Esophagus squamous epithelium (tissue), 5 donors: ENCODE data around the gene RETREG3. TPM values are rescaled to one million over a fixed set of nuclear protein-coding genes. Genes with fewer than 3 reads are reported as not detected.
"Not testable (repeated sequence)": the region's sequence is repeated elsewhere in the genome, so short reads cannot be mapped to it uniquely, and the experiment has no call there.

Source experiments
- DNase-seq: peaks from one replicate; lab custom pipeline; 2025; lab: John Stamatoyannopoulos, UW
- H3K27ac ChIP-seq, 4 donors: fragments of 200-600 bp; sonication (generic); one replicate each; pipeline ENCODE4 v1.5.1; 2016 to 2019; ENCODE audit warnings: mild to moderate bottlenecking in 1 of 4
- H3K27me3 ChIP-seq, 4 donors: fragments of 200-600 bp; sonication (generic); 1 replicate in 3 of 4; 2 replicates in 1 of 4; pipeline versions ENCODE4 v1.5.1 to v1.6.0; 2017 to 2021; ENCODE audit warnings: antibody characterized with exemption in 1 of 4
- H3K36me3 ChIP-seq, 3 donors: fragments of 200-600 bp; sonication (generic); one replicate each; pipeline ENCODE4 v1.5.1; 2016 to 2019
- H3K4me1 ChIP-seq, 3 donors: fragments of 200-600 bp; sonication (generic); one replicate each; pipeline ENCODE4 v1.5.1; 2017 to 2019
- H3K4me3 ChIP-seq, 4 donors: fragments of 200-600 bp; sonication (generic); 1 replicate in 3 of 4; 2 replicates in 1 of 4; pipeline ENCODE4 v1.5.1; 2016 to 2019; ENCODE audit warnings: mild to moderate bottlenecking in 2 of 4, moderate library complexity in 1 of 4
- H3K9me3 ChIP-seq, 3 donors: fragments of 200-600 bp; sonication (generic); one replicate each; pipeline ENCODE4 v1.5.1; 2016 to 2019
- POLR2A ChIP-seq, 4 donors: fragments of 450-650 bp; IDR thresholded peaks; one replicate each; pipeline ENCODE4 v1.6.1; 2017; ENCODE audit warnings: antibody characterized with exemption in 4 of 4, mild to moderate bottlenecking in 4 of 4, moderate library complexity in 3 of 4
- WGBS, 2 donors: methylation state at CpG; one replicate each; pipeline ENCODE4 v1.1.5; 2018; 5-methylcytosine and 5-hydroxymethylcytosine counted together
- intact Hi-C: fragments of 100-400 bp; cut with DNase I; formaldehyde crosslinking; loops from one replicate; pipeline ENCODE4 v1.15.0; 2022
- total RNA-seq, 4 donors: library from RNA; depleted of rRNA; stranded (reverse); fragments of >200 nt; gene quantifications; one replicate each; pipeline ENCODE4 v1.1.0, GENCODE V29; 2016
- TF ChIP-seq, protein P1 (sequence below), 6 experiments: fragments of 450-650 bp in 4 of 6; fragments of 200-600 bp in 2 of 6; sonication (generic) in 2 of 6; IDR thresholded peaks; one replicate each; pipeline ENCODE4 v1.5.1; 2016 to 2019; ENCODE audit warnings: antibody characterized with exemption in 6 of 6, mild to moderate bottlenecking in 4 of 6, moderate library complexity in 4 of 6
- donor health status: DM: yes; HTN: yes; CAD: no.

RETREG3 gene
- total RNA-seq, 4 donors from 2014 or later = 35.7 to 59.6 (median 53.0) TPM

DNA sequence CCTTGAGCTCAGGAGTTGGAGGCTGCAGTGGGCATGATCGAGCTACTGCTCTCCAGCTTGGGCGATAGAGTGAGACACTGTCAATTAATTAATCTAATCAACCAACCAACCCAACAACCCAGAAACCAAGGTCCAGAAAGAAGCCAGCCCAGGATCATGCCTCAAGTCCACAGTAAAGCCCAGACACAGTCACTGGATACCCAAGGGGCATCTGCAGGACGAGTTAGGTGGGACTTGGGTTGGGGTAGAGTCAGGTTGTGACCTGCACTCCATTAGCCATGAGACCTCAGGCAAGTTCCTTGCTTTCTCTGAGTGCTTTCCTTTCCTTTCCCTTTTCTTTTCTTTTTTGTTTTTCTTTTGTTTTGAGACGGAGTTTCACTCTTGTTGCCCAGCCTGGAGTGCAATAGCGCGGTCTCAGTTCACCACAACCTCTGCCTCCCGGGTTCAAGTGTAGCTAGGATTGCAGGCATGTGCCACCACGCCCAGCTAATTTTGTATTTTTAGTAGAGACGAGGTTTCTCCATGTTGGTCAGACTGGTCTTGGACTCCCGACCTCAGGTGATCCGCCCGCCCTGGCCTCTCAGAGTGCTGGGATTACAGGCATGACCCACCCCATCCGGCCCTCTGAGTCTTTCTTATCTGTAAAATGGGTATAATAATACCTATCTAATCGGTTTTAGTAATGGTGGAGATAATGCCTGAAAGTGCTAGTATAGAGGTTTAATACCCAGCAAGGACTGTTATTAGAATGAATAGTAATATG lies 60.0 kb downstream of the RETREG3 start:
- intact Hi-C loops = no loop called here
- H3K27ac ChIP-seq = no peak overlapping the region
- H3K4me3 ChIP-seq = peak overlapping the region in 1 of 4 donors; percentile 65
- TF ChIP-seq, protein P1, sequence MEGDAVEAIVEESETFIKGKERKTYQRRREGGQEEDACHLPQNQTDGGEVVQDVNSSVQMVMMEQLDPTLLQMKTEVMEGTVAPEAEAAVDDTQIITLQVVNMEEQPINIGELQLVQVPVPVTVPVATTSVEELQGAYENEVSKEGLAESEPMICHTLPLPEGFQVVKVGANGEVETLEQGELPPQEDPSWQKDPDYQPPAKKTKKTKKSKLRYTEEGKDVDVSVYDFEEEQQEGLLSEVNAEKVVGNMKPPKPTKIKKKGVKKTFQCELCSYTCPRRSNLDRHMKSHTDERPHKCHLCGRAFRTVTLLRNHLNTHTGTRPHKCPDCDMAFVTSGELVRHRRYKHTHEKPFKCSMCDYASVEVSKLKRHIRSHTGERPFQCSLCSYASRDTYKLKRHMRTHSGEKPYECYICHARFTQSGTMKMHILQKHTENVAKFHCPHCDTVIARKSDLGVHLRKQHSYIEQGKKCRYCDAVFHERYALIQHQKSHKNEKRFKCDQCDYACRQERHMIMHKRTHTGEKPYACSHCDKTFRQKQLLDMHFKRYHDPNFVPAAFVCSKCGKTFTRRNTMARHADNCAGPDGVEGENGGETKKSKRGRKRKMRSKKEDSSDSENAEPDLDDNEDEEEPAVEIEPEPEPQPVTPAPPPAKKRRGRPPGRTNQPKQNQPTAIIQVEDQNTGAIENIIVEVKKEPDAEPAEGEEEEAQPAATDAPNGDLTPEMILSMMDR (IDR thresholded peaks at IDR 0.05) = no peak
- no peak for TF ChIP-seq POLR2A (IDR thresholded peaks at IDR 0.05)
- DNase-seq = no peak
- no peaks in the 10 kb centered on the region for H3K9me3 ChIP-seq
- H3K27me3 ChIP-seq = no peaks in the 10 kb centered on the region
- 55 to 57% methylated on average over 12 to 13 of the region's 14 CpGs for WGBS, 2 donors
- H3K36me3 ChIP-seq = peaks cover 0 to 13% (median 0%) of the 10 kb centered on the region in 3 donors
- peaks cover 19 to 48% (median 39%) of the 10 kb centered on the region in 3 donors for H3K4me1 ChIP-seq

DNA sequence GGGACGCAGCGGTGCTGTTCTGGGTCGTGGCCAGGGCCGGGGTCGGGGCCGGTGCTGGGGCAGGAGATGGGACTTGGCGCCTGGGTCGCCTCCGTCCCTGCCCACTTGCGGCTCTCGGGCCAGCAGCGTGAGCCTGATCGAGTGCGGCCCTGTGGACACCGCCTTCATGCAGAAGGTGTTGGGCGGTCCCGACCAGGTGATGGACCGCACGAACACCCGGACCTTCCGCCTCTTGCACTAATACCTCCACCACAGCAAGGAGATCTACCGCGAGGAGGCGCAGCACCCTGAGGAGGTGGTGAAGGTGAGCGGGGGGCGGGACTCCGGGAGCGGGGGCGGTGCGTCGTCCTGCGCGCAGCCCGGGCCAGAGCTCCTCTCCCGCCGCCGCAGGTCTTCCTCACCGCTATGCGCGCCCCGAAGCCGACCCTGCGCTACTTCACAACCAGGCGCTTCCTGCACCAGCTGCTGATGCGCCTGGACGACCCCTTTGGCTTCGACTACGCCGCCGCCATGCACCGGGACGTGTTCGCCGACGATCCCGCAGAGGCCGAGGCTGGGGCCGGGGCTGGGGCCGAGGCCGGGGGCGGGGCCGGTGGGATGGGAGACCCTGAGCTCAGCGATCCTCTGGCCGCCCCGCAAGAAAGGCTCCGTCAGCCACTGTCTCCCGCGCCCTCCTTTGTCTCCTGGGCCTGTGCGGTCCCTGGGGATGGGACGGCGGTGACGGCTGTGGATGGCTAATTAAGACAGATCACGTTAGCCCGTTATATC lies 60.9 kb downstream of the RETREG3 start:
- H3K36me3 ChIP-seq = peaks cover 0 to 22% (median 6%) of the 10 kb centered on the region in 3 donors
- no peak for DNase-seq
- no peaks in the 10 kb centered on the region for H3K27me3 ChIP-seq
- intact Hi-C loops = no loop called here
- no peaks in the 10 kb centered on the region for H3K9me3 ChIP-seq
- no peak for TF ChIP-seq POLR2A (IDR thresholded peaks at IDR 0.05)
- TF ChIP-seq, protein P1 (IDR thresholded peaks at IDR 0.05) = peak in 5 of 6 experiments; percentile 36 to 73 (median 54)
- no peak overlapping the region for H3K27ac ChIP-seq
- peak overlapping the region; percentile 28 to 65 (median 42) for H3K4me3 ChIP-seq
- H3K4me1 ChIP-seq = peaks cover 14 to 38% (median 31%) of the 10 kb centered on the region in 3 donors
- WGBS, 2 donors = 32% methylated on average over 8 of the region's 74 CpGs; no CpG with 5 or more reads in 1 of the 2 donors

DNA sequence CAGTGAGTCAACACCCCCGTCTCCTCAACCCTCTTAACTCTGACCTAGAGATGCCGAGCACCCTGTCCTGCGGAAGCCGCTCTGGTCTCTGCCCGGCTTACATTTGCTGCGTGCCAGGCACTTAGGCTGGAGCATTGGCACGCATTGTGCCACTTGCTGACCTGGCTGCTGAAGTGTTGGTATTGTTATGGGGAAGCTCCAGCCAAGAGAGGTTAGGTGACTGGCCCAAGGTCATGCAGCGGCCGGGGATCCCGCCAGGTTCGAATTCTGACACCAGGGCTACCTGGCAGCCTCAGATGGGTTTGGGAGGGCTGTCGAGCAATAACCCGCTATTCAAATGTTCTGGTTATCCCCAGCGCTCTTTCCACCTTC lies 61.5 kb downstream of the RETREG3 start:
- Histone ChIP-seq H3K36me3 (peaks cover 0 to 28% (median 12%) of the 10 kb centered on the region in 3 donors), H3K4me3 (peak overlapping the region in 2 of 4 donors; percentile 37 to 65), H3K4me1 (peaks cover 12 to 33% (median 25%) of the 10 kb centered on the region in 3 donors), H3K27me3 (no peaks in the 10 kb centered on the region), H3K9me3 (no peaks in the 10 kb centered on the region), H3K27ac (no peak overlapping the region)
- 77% methylated on average over 7 of the region's 14 CpGs; no CpG with 5 or more reads in 1 of the 2 donors for WGBS, 2 donors
- intact Hi-C loops = no loop called here
- TF ChIP-seq, protein P1 (IDR thresholded peaks at IDR 0.05) = no peak
- no peak for TF ChIP-seq POLR2A (IDR thresholded peaks at IDR 0.05)
- no peak for DNase-seq

DNA sequence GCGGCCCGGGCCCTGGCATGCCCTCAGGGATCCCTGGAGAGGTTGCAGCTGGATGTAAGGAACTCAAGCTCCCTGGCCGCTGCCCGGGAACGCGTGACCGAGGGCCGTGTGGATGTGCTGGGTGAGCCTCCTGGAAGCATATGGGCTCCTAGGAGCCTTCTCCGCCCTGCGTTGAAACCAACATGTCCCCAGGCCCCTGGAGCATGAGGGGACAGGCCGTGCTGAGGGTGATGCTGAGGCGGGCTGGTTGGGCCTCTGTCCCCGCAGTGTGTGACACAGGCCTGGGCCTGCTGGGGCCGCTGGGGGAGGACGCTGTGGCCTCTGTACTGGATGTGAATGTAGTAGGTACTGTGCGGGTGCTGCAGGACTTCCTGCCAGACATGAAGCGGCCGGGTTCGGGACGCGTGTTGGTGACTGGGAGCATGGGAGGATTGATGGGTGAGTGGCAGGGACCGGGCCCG lies 62.1 kb downstream of the RETREG3 start:
- Histone ChIP-seq H3K27ac (no peak overlapping the region), H3K4me1 (peaks cover 12 to 29% (median 25%) of the 10 kb centered on the region in 3 donors), H3K9me3 (no peaks in the 10 kb centered on the region), H3K4me3 (no peak overlapping the region), H3K27me3 (no peaks in the 10 kb centered on the region), H3K36me3 (peaks cover 0 to 34% (median 16%) of the 10 kb centered on the region in 3 donors)
- DNase-seq = no peak
- TF ChIP-seq, protein P1 (IDR thresholded peaks at IDR 0.05) = no peak
- no peak for TF ChIP-seq POLR2A (IDR thresholded peaks at IDR 0.05)
- WGBS, 2 donors = 39% methylated on average over 10 of the region's 23 CpGs; no CpG with 5 or more reads in 1 of the 2 donors
- intact Hi-C loops = no loop called here

DNA sequence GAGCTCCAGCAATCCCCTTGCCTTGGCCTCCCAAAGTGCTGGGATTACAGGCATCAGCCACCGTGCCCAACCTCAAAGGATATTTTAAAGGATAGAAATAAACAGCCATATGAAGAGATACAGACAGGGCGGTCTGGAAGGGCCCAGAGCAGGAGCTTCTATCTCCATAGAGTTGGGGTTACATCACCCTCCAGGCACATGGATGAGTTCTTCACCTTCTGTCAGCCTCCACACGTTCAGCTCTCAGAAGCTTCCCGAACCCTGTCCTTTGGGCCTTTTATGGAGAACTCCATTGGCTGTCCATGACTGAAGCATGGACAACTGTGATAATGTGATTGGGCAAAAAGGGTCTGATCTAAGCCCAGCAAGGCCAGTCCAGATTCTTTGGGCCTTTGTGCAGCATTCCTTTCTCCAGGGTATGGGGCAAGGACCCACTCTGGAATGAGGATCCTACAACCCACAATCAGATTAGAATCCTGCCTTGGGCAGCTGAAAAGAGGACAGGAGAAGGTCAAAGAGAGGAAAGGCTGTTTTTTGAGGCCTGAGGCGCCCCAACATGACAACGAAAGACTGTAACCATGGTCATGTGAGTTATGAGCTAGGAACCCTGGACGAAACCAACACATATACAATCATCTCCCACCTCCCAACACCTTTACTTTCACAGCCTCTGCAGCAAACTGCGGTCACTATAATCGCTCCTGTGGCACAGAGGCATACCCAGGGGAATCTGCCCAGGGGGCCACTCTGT lies 63.2 kb downstream of the RETREG3 start:
- DNase-seq, H3K4me3 ChIP-seq, H3K27me3 ChIP-seq, intact Hi-C loops, H3K9me3 ChIP-seq, H3K27ac ChIP-seq: not testable (repeated sequence)
- H3K36me3 ChIP-seq = peaks cover 0 to 38% (median 18%) of the 10 kb centered on the region in 3 donors
- peaks cover 12 to 36% (median 25%) of the 10 kb centered on the region in 3 donors for H3K4me1 ChIP-seq
- WGBS, 2 donors = 88 to 91% methylated on average over 7 to 9 of the region's 9 CpGs
